ENCODE data around the gene NSUN4. TPM values are rescaled to one million over a fixed set of nuclear protein-coding genes. Genes with fewer than 3 reads are reported as not detected.
A peak's percentile ranks its signal among the peaks of the same experiment; 100 is the strongest.

Gene NSUN4
- total and polyA plus RNA-seq, 2 of the 13 experiments (the other 11 are each of a cell fraction or from before 2014, with no cell fraction given) = 21.5 to 23.5 TPM

DNA sequence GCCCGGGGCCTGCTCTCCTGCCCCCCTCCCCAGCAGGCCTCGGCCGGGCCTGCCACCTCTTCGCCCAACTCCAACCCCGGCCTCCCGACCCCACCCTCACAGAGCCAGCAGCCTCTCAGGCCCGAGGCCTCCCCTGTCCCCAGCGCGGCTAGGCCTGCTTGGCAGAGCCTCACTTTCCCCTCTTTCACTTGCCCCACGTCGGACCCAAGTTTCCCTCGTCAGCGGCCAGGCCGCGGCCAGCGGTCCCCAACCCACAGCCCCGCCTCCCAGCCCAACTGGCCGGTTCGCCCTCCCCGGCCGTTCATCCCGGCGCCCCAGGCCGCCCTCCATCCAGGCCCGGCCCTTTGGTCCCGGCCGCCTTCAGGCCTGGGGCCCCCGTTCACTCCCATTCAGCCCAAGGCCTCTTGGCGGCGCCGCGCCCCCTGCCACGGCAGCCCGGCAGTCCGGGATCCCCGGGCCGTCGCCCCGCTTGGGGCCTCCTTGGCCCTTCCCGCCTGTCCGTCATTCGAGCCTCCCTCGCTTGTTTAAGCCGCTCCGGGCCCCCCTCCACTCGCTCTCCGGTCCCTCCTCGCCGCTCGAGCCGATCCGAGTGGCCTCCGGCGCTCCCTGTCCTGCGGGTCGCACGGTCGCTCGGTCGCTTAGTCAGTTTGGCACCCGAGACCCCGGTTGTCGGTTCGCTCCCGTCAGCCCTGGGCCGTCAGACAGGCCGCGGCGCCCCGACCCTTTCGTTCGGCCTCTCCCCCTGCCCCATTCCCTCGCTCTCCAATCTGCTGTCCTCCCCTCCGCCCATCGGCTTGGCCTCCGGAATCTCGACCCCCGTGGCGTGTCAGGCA lies 38.6 kb upstream of the NSUN4 start (continued):
- 0 out of 2 replicates have a peak, but pooled peaks have one; percentile 3 for TF ChIP-seq ZBTB20 (CRISPR knock-in tag; IDR thresholded peaks at IDR 0.05; ENCODE audit: borderline replicate concordance, low read depth)
- TF ChIP-seq RAD51 (IDR thresholded peaks at IDR 0.05; ENCODE audit: borderline replicate concordance) = no peak
- 0 out of 2 replicates have a peak, but pooled peaks have one; percentile 82 for TF ChIP-seq ZNF543 (CRISPR knock-in tag; IDR thresholded peaks at IDR 0.05)
- TF ChIP-seq, protein P1, sequence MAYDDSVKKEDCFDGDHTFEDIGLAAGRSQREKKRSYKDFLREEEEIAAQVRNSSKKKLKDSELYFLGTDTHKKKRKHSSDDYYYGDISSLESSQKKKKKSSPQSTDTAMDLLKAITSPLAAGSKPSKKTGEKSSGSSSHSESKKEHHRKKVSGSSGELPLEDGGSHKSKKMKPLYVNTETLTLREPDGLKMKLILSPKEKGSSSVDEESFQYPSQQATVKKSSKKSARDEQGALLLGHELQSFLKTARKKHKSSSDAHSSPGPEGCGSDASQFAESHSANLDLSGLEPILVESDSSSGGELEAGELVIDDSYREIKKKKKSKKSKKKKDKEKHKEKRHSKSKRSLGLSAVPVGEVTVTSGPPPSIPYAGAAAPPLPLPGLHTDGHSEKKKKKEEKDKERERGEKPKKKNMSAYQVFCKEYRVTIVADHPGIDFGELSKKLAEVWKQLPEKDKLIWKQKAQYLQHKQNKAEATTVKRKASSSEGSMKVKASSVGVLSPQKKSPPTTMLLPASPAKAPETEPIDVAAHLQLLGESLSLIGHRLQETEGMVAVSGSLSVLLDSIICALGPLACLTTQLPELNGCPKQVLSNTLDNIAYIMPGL (CRISPR knock-in tag; IDR thresholded peaks at IDR 0.05; ENCODE audit: borderline replicate concordance in 1 of 2, low read depth in 1 of 2) = peak; percentile 3 to 99
- no peak for TF ChIP-seq TP53 (CRISPR knock-in tag; conservative IDR thresholded peaks at IDR 0.05)
- peak; percentile 24; the same call in 1 of the 2 replicates for TF ChIP-seq CTCF (CRISPR knock-in tag; IDR thresholded peaks at IDR 0.05)
- TF ChIP-seq, protein P2, sequence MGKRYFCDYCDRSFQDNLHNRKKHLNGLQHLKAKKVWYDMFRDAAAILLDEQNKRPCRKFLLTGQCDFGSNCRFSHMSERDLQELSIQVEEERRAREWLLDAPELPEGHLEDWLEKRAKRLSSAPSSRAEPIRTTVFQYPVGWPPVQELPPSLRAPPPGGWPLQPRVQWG (CRISPR knock-in tag; IDR thresholded peaks at IDR 0.05; ENCODE audit: borderline replicate concordance, low read depth) = no peak
- TF ChIP-seq SNAI1 (CRISPR knock-in tag; IDR thresholded peaks at IDR 0.05; ENCODE audit: borderline replicate concordance) = no peak; the same call in none of the 2 replicates
- no peak for TF ChIP-seq NFYB (CRISPR knock-in tag; IDR thresholded peaks at IDR 0.05)
- no peak; the same call in 1 of the 2 replicates for TF ChIP-seq ZNF678 (CRISPR knock-in tag; IDR thresholded peaks at IDR 0.05)
- no peak for TF ChIP-seq ZMYM4 (CRISPR knock-in tag; IDR thresholded peaks at IDR 0.05)
- no peak for TF ChIP-seq ZSCAN29 (CRISPR knock-in tag; conservative IDR thresholded peaks at IDR 0.05)
- TF ChIP-seq MZF1 (CRISPR knock-in tag; IDR thresholded peaks at IDR 0.05; ENCODE audit: borderline replicate concordance) = no peak
- TF ChIP-seq RFX5 (IDR thresholded peaks at IDR 0.05; ENCODE audit: low read depth, low read length) = no peak
- peak; percentile 33; the same call in 1 of the 2 replicates for TF ChIP-seq ZNF329 (CRISPR knock-in tag; IDR thresholded peaks at IDR 0.05; ENCODE audit: low read depth)
- no peak for TF ChIP-seq ZNF567 (CRISPR knock-in tag; IDR thresholded peaks at IDR 0.05; ENCODE audit: borderline replicate concordance)
- TF ChIP-seq ZNF878 (CRISPR knock-in tag; IDR thresholded peaks at IDR 0.05) = peak; percentile 66; the same call in 1 of the 2 replicates
- no peak for TF ChIP-seq ATAD3A (CRISPR knock-in tag; IDR thresholded peaks at IDR 0.05)
- TF ChIP-seq XRCC5 (optimal IDR thresholded peaks at IDR 0.05; ENCODE audit: low read length) = peak; percentile 17
- TF ChIP-seq, protein P3, sequence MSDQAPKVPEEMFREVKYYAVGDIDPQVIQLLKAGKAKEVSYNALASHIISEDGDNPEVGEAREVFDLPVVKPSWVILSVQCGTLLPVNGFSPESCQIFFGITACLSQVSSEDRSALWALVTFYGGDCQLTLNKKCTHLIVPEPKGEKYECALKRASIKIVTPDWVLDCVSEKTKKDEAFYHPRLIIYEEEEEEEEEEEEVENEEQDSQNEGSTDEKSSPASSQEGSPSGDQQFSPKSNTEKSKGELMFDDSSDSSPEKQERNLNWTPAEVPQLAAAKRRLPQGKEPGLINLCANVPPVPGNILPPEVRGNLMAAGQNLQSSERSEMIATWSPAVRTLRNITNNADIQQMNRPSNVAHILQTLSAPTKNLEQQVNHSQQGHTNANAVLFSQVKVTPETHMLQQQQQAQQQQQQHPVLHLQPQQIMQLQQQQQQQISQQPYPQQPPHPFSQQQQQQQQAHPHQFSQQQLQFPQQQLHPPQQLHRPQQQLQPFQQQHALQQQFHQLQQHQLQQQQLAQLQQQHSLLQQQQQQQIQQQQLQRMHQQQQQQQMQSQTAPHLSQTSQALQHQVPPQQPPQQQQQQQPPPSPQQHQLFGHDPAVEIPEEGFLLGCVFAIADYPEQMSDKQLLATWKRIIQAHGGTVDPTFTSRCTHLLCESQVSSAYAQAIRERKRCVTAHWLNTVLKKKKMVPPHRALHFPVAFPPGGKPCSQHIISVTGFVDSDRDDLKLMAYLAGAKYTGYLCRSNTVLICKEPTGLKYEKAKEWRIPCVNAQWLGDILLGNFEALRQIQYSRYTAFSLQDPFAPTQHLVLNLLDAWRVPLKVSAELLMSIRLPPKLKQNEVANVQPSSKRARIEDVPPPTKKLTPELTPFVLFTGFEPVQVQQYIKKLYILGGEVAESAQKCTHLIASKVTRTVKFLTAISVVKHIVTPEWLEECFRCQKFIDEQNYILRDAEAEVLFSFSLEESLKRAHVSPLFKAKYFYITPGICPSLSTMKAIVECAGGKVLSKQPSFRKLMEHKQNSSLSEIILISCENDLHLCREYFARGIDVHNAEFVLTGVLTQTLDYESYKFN (CRISPR knock-in tag; conservative IDR thresholded peaks at IDR 0.05) = 0 out of 2 replicates have a peak, but pooled peaks have one; percentile 13
- TF ChIP-seq ZNF552 (CRISPR knock-in tag; IDR thresholded peaks at IDR 0.05; ENCODE audit: borderline replicate concordance) = no peak
- TF ChIP-seq ZNF121 (CRISPR knock-in tag; IDR thresholded peaks at IDR 0.05) = no peak

Measured in HepG2 (cell line).